Kidney (tissue), 14 donors: ENCODE data around the gene NOS1. TPM values are rescaled to one million over a fixed set of nuclear protein-coding genes. Genes with fewer than 3 reads are reported as not detected.

Source experiments
- DNase-seq, 5 donors: peaks; one replicate each; pipeline ENCODE4 v3.0.0-alpha.2; 2013 to 2020
- FAIRE-seq: peaks from 2 replicates; lab custom pipeline; 2012; peaks lifted over from hg19 to GRCh38; lab: Jason Lieb, UNC
- H3K27ac ChIP-seq, 2 donors: one replicate each; pipeline ENCODE4 v1.7.0; 2013; ENCODE audit warnings: low read depth in 2 of 2, low read length in 2 of 2, inconsistent platforms in 1 of 2
- H3K27me3 ChIP-seq: one replicate; pipeline ENCODE4 v1.7.1; 2013; ENCODE audit warnings: low read length, inconsistent platforms; ENCODE audit not compliant: control insufficient read depth, insufficient read depth
- H3K36me3 ChIP-seq, 3 donors: one replicate each; pipeline versions ENCODE4 v1.7.0 to v1.7.1; 2013; ENCODE audit warnings: low read length in 3 of 3, control low read depth in 1 of 3, inconsistent platforms in 1 of 3; ENCODE audit not compliant: insufficient read depth in 3 of 3, control insufficient read depth in 2 of 3
- H3K4me1 ChIP-seq, 3 donors: one replicate each; pipeline versions ENCODE4 v1.7.0 to v1.7.1; 2013; ENCODE audit warnings: low read length in 3 of 3, inconsistent platforms in 1 of 3, low read depth in 1 of 3; ENCODE audit not compliant: control insufficient read depth in 2 of 3, insufficient read depth in 2 of 3
- H3K4me3 ChIP-seq, 3 donors: one replicate each; pipeline versions ENCODE4 v1.7.0 to v1.8.1; 2013; ENCODE audit warnings: low read length in 3 of 3, control low read depth in 1 of 3, inconsistent platforms in 1 of 3
- H3K9ac ChIP-seq, 3 donors: one replicate each; pipeline versions ENCODE4 v1.7.0 to v1.7.1; 2013; ENCODE audit warnings: low read length in 3 of 3, control low read depth in 1 of 3, inconsistent platforms in 1 of 3
- H3K9me3 ChIP-seq, 3 donors: one replicate each; pipeline versions ENCODE4 v1.7.0 to v1.7.1; 2013; ENCODE audit warnings: low read length in 3 of 3, control low read depth in 1 of 3, inconsistent platforms in 1 of 3; ENCODE audit not compliant: control insufficient read depth in 2 of 3, insufficient read depth in 1 of 3
- CTCF ChIP-seq: IDR thresholded peaks from 3 replicates; pipeline ENCODE4 v1.5.1; 2012; ENCODE audit warnings: mild to moderate bottlenecking, moderate library complexity, borderline replicate concordance; ENCODE audit not compliant: insufficient read depth; ENCODE audit errors: extremely low read depth
- intact Hi-C: fragments of 100-400 bp; cut with DNase I; formaldehyde crosslinking; loops from one replicate; pipeline ENCODE4 v1.11.1; 2022
- polyA plus RNA-seq: library from polyadenylated mRNA; stranded (reverse); fragments of 350-450 nt; fragmentation: Illumina TruSeq; extraction: RNeasy Lipid Tissue Mini Kit (QIAGEN cat#74804); gene quantifications from one replicate; pipeline ENCODE4 v1.2.3, GENCODE V29; 2014; ENCODE audit warnings: low read depth, low replicate concordance; ENCODE audit not compliant: insufficient read depth
- total RNA-seq: library from RNA; stranded (reverse); fragmentation: NEBNext Ultra II Directional; extraction: Animal tissue kit (Norgen Biotek cat#: 25700); gene quantifications from one replicate; pipeline ENCODE4 v1.2.1, GENCODE V29; 2021
- donor health status: control.
- donor health status: control.
- donor health status: control.
- donor health status: control.
- donor health status: control.
- donor health status: DM: yes; HTN: yes; CAD: no.
- donor health status: Normal renal cell carcinoma (clear cell type).

Gene NOS1
- total and polyA plus RNA-seq, 2 donors from 2014 or later = 1.3 to 6.5 TPM

GRCh38 chr12:117218149-117218548, 143.3 kb downstream of the NOS1 start:
- Histone ChIP-seq H3K9me3 (no peaks in the 10 kb centered on the region), H3K36me3 (no peaks in the 10 kb centered on the region), H3K27me3 (no peaks in the 10 kb centered on the region), H3K4me1 (no peaks in the 10 kb centered on the region), H3K27ac (no peak overlapping the region), H3K4me3 (no peak overlapping the region), H3K9ac (no peak overlapping the region)
- intact Hi-C loops = loop anchor here (10.0 kb wide), 1 partner anchor 627 kb away; no protein-coding TSS in a partner anchor
- no peak for TF ChIP-seq CTCF
- FAIRE-seq (no peak), DNase-seq (no peak)

- Histone ChIP-seq H3K4me1 (no peaks in the 10 kb centered on the region), H3K27me3 (no peaks in the 10 kb centered on the region), H3K9ac (no peak overlapping the region), H3K4me3 (no peak overlapping the region), H3K9me3 (no peaks in the 10 kb centered on the region), H3K27ac (no peak overlapping the region), H3K36me3 (no peaks in the 10 kb centered on the region)
- no peak for TF ChIP-seq CTCF
- no peak for FAIRE-seq
- intact Hi-C loops = loop anchor here (10.0 kb wide), 1 partner anchor 628 kb away; no protein-coding TSS in a partner anchor
- DNase-seq = no peak
Observed at GRCh38 chr12:117216686-117217085, 144.7 kb downstream of the NOS1 start.

GRCh38 chr12:117214797-117215196, 146.6 kb downstream of the NOS1 start:
- H3K4me1 ChIP-seq = no peaks in the 10 kb centered on the region
- intact Hi-C loops = loop anchor here (10.0 kb wide), 1 partner anchor 630 kb away; no protein-coding TSS in a partner anchor
- H3K9ac ChIP-seq = no peak overlapping the region
- no peaks in the 10 kb centered on the region for H3K9me3 ChIP-seq
- H3K27me3 ChIP-seq = no peaks in the 10 kb centered on the region
- H3K27ac ChIP-seq = no peak overlapping the region
- FAIRE-seq (no peak), DNase-seq (no peak)
- no peak overlapping the region for H3K4me3 ChIP-seq
- no peaks in the 10 kb centered on the region for H3K36me3 ChIP-seq
- TF ChIP-seq CTCF = no peak

GRCh38 chr12:117213295-117213808, 148.1 kb downstream of the NOS1 start:
- Histone ChIP-seq H3K9ac (no peak overlapping the region), H3K4me1 (no peaks in the 10 kb centered on the region), H3K9me3 (no peaks in the 10 kb centered on the region), H3K36me3 (no peaks in the 10 kb centered on the region), H3K27ac (no peak overlapping the region), H3K4me3 (no peak overlapping the region), H3K27me3 (no peaks in the 10 kb centered on the region)
- DNase-seq (no peak), FAIRE-seq (no peak)
- intact Hi-C loops = loop anchor here (10.0 kb wide), 1 partner anchor 631 kb away; no protein-coding TSS in a partner anchor
- TF ChIP-seq CTCF = no peak
